Keratinocyte (primary cell): ENCODE measurements around the gene TAOK1.

Source experiments
- CTCF ChIP-seq, 3 experiments: IDR thresholded peaks in 1 of 3; conservative IDR thresholded peaks in 1 of 3; optimal IDR thresholded peaks in 1 of 3; 2 replicates in 2 of 3; 3 replicates in 1 of 3; pipeline versions ENCODE3 to v1.5.1; 2011; ENCODE audit warnings: low read length in 3 of 3, mild to moderate bottlenecking in 3 of 3, moderate library complexity in 2 of 3, control low read depth in 1 of 3, inconsistent platforms in 1 of 3; ENCODE audit not compliant: insufficient read depth in 2 of 3; ENCODE audit errors: extremely low read depth in 1 of 3
- EZH2 ChIP-seq: IDR thresholded peaks from one replicate; pipeline ENCODE4 v1.6.1; 2012; ENCODE audit warnings: inconsistent platforms, mild to moderate bottlenecking, low read length, moderate library complexity

GRCh38 chr17:29358416-29358815 lies 31.7 kb upstream of the TAOK1 start:
- TF ChIP-seq EZH2 (no peak), CTCF (optimal IDR thresholded peaks at IDR 0.05 in 1 of 3, IDR thresholded peaks at IDR 0.05 in 1 of 3, conservative IDR thresholded peaks at IDR 0.05 in 1 of 3; ENCODE audit: extremely low read depth in 1 of 3, insufficient read depth in 2 of 3, low read length in 3 of 3) (no peak)
